SK-N-SH (cell line): ENCODE measurements around the gene CFAP210. TPM values are rescaled to one million over a fixed set of nuclear protein-coding genes. Genes with fewer than 3 reads are reported as not detected.
A peak's percentile ranks its signal among the peaks of the same experiment; 100 is the strongest.

ENCODE experiments used
- CTCF ChIA-PET: fragments of 300-600, 350-600 bp; formaldehyde crosslinking; extraction: SDS; loops from one replicate; lab custom pipeline; 2021; lab: Yijun Ruan, JAX
- POLR2A ChIA-PET: fragments of 350-600 bp; sonication (Branson Sonifier 250); formaldehyde crosslinking; extraction: SDS; loops from one replicate; lab custom pipeline; 2020; ENCODE audit warnings: antibody characterized with exemption, inconsistent platforms; lab: Yijun Ruan, JAX
- DNase-seq: peaks from one replicate; pipeline ENCODE4 v3.0.0; 2012
- H2AFZ ChIP-seq: fragments of 200-600 bp; sonication (generic); 2 replicates; pipeline ENCODE4 v1.8.1; 2016; ENCODE audit warnings: antibody characterized with exemption, mild to moderate bottlenecking, low read depth
- H3F3A ChIP-seq: fragments of 200-600 bp; sonication (generic); replicated peaks from 2 replicates; pipeline ENCODE3; 2016; ENCODE audit warnings: antibody characterized with exemption, mild to moderate bottlenecking; ENCODE audit not compliant: insufficient read depth
- H3K27ac ChIP-seq, 2 experiments: fragments of 200-500 bp in 1 of 2; fragments of 200-600 bp in 1 of 2; sonication (Bioruptor generic) in 1 of 2; sonication (generic), shearing (Covaris generic) in 1 of 2; 2 replicates each; pipeline versions ENCODE4 v1.5.1 to v1.6.1; 2014 to 2016; ENCODE audit warnings: low read depth in 2 of 2, inconsistent platforms in 1 of 2, low read length in 1 of 2, mild to moderate bottlenecking in 1 of 2, mixed read lengths in 1 of 2
- H3K27me3 ChIP-seq: fragments of 200-600 bp; sonication (generic), shearing (Covaris generic); 2 replicates; pipeline ENCODE4 v1.6.1; 2016; ENCODE audit warnings: mixed run types; ENCODE audit not compliant: insufficient read depth
- H3K36me3 ChIP-seq, 2 experiments: fragments of 200-500 bp in 1 of 2; fragments of 200-600 bp in 1 of 2; sonication (Bioruptor generic) in 1 of 2; sonication (generic) in 1 of 2; replicated peaks in 1 of 2; 2 replicates each; pipeline versions ENCODE3 to v1.5.1; 2014 to 2016; ENCODE audit warnings: low read length in 1 of 2, mild to moderate bottlenecking in 1 of 2; ENCODE audit not compliant: insufficient read depth in 2 of 2, control insufficient read depth in 1 of 2
- H3K4me1 ChIP-seq, 2 experiments: fragments of 200-500 bp in 1 of 2; fragments of 200-600 bp in 1 of 2; sonication (Bioruptor generic) in 1 of 2; sonication (generic), shearing (Covaris generic) in 1 of 2; 2 replicates each; pipeline versions ENCODE4 v1.5.1 to v1.6.1; 2014 to 2016; ENCODE audit warnings: low read depth in 1 of 2, low read length in 1 of 2, mixed run types in 1 of 2; ENCODE audit not compliant: insufficient read depth in 2 of 2, control insufficient read depth in 1 of 2
- H3K4me2 ChIP-seq: fragments of 200-600 bp; sonication (generic), shearing (Covaris generic); 2 replicates; pipeline ENCODE4 v1.6.1; 2017; ENCODE audit warnings: mixed run types
- H3K4me3 ChIP-seq, 2 experiments: fragments of 200-500 bp in 1 of 2; fragments of 200-600 bp in 1 of 2; sonication (Bioruptor generic) in 1 of 2; sonication (generic), shearing (Covaris generic) in 1 of 2; 2 replicates each; pipeline versions ENCODE4 v1.5.1 to v1.8.1; 2014 to 2016; ENCODE audit warnings: low read depth in 2 of 2, inconsistent platforms in 1 of 2, low read length in 1 of 2, mild to moderate bottlenecking in 1 of 2, mixed read lengths in 1 of 2, moderate library complexity in 1 of 2
- H3K79me2 ChIP-seq: fragments of 200-600 bp; sonication (generic); 2 replicates; pipeline ENCODE4 v1.8.1; 2017; ENCODE audit warnings: mild to moderate bottlenecking; ENCODE audit not compliant: insufficient read depth
- H3K9ac ChIP-seq: fragments of 200-600 bp; sonication (generic); 2 replicates; pipeline ENCODE4 v1.6.1; 2017; ENCODE audit warnings: mixed run types
- H3K9me2 ChIP-seq: fragments of 200-600 bp; sonication (generic); 2 replicates; pipeline ENCODE4 v1.6.1; 2017; ENCODE audit warnings: mixed run types
- H3K9me3 ChIP-seq: fragments of 200-600 bp; sonication (generic); 2 replicates; pipeline ENCODE4 v1.6.1; 2017; ENCODE audit warnings: mixed run types, mild to moderate bottlenecking, moderate library complexity
- H4K20me1 ChIP-seq: fragments of 200-600 bp; sonication (generic); 2 replicates; pipeline ENCODE4 v1.6.1; 2017; ENCODE audit warnings: mild to moderate bottlenecking, mixed run types; ENCODE audit not compliant: insufficient read depth
- CHD2 ChIP-seq: fragments of 150-350 bp; IDR thresholded peaks from 2 replicates; pipeline ENCODE4 v1.6.1; 2018; ENCODE audit warnings: low read length; ENCODE audit not compliant: partially characterized antibody
- EP300 ChIP-seq, 2 experiments: IDR thresholded peaks; 2 replicates each; pipeline versions ENCODE4 v1.4.0 to v1.6.1; 2012; ENCODE audit warnings: borderline replicate concordance in 1 of 2, low read depth in 1 of 2, low read length in 1 of 2
- EZH2phosphoT487 ChIP-seq: fragments of 200-600 bp; sonication (generic); IDR thresholded peaks from 2 replicates; pipeline ENCODE4 v1.6.1; 2017; ENCODE audit warnings: low read depth, mixed run types, mild to moderate bottlenecking, antibody characterized with exemption, moderate library complexity, borderline replicate concordance
- FOXJ3 ChIP-seq: sonication (generic); formaldehyde crosslinking; IDR thresholded peaks from 2 replicates; pipeline ENCODE4 v1.5.1; 2020; ENCODE audit warnings: mild to moderate bottlenecking, missing genetic modification reagents
- GABPA ChIP-seq: IDR thresholded peaks from 2 replicates; pipeline ENCODE4 v1.4.0; 2012; ENCODE audit warnings: low read depth, mild to moderate bottlenecking
- GATA2 ChIP-seq: sonication (generic); formaldehyde crosslinking; IDR thresholded peaks from 2 replicates; pipeline ENCODE4 v1.5.0; 2020; ENCODE audit warnings: mild to moderate bottlenecking, missing genetic modification reagents
- JUND ChIP-seq: IDR thresholded peaks from 2 replicates; pipeline ENCODE4 v1.4.0; 2012
- MAX ChIP-seq: IDR thresholded peaks from 2 replicates; pipeline ENCODE4 v1.4.0; 2012; ENCODE audit warnings: low read depth
- MEF2A ChIP-seq: IDR thresholded peaks from 2 replicates; pipeline ENCODE4 v1.4.0; 2012; ENCODE audit warnings: low read depth, borderline replicate concordance
- MXI1 ChIP-seq: IDR thresholded peaks from 2 replicates; pipeline ENCODE4 v1.6.1; 2012; ENCODE audit warnings: mild to moderate bottlenecking, low read depth, low read length, improper control_type of control experiment
- NFIC ChIP-seq: IDR thresholded peaks from 2 replicates; pipeline ENCODE4 v1.4.0; 2012; ENCODE audit warnings: borderline replicate concordance
- NRF1 ChIP-seq: IDR thresholded peaks from 2 replicates; pipeline ENCODE4 v1.6.1; 2012; ENCODE audit warnings: low read depth, mild to moderate bottlenecking, low read length
- RFX5 ChIP-seq: IDR thresholded peaks from 2 replicates; pipeline ENCODE4 v1.6.1; 2012; ENCODE audit warnings: mild to moderate bottlenecking, improper control_type of control experiment, low read length
- RXRA ChIP-seq: IDR thresholded peaks from 2 replicates; pipeline ENCODE4 v1.4.0; 2012; ENCODE audit warnings: low read depth, mild to moderate bottlenecking, borderline replicate concordance
- SIN3A ChIP-seq: IDR thresholded peaks from 2 replicates; pipeline ENCODE4 v1.6.1; 2012; ENCODE audit warnings: low read depth, mild to moderate bottlenecking, low read length, moderate library complexity, borderline replicate concordance
- SMC3 ChIP-seq: IDR thresholded peaks from 2 replicates; pipeline ENCODE4 v1.6.1; 2012; ENCODE audit warnings: low read depth, low read length, improper control_type of control experiment
- TAF1 ChIP-seq: IDR thresholded peaks from 2 replicates; pipeline ENCODE4 v1.6.1; 2012; ENCODE audit warnings: low read depth, mild to moderate bottlenecking, low read length, moderate library complexity, borderline replicate concordance
- TEAD4 ChIP-seq: IDR thresholded peaks from 2 replicates; pipeline ENCODE4 v1.4.0; 2012; ENCODE audit warnings: mild to moderate bottlenecking, borderline replicate concordance; ENCODE audit not compliant: insufficient read depth
- USF1 ChIP-seq: IDR thresholded peaks from 2 replicates; pipeline ENCODE4 v1.4.0; 2012; ENCODE audit warnings: low read depth, borderline replicate concordance
- WGBS: methylation state at CpG from one replicate; pipeline ENCODE4 v1.1.6; 2017; ENCODE audit warnings: low lambda C conversion rate; 5-methylcytosine and 5-hydroxymethylcytosine counted together
- polyA plus RNA-seq, 3 experiments: library from polyadenylated mRNA; depleted of rRNA; stranded (reverse); fragments of >200 nt; gene quantifications; 2 replicates each; pipeline ENCODE4 v1.2.3, GENCODE V29; 2012
- TF ChIP-seq, protein P1 (sequence below): IDR thresholded peaks from 2 replicates; pipeline ENCODE4 v1.4.0; 2012; ENCODE audit warnings: low read depth, borderline replicate concordance
- TF ChIP-seq, protein P2 (sequence below): fragments of 200-600 bp; sonication (generic); IDR thresholded peaks from 2 replicates; pipeline ENCODE4 v1.6.1; 2017; ENCODE audit warnings: antibody characterized with exemption, mild to moderate bottlenecking, moderate library complexity
- TF ChIP-seq, protein P3 (sequence below): IDR thresholded peaks from 2 replicates; pipeline ENCODE4 v1.6.1; 2012; ENCODE audit warnings: mild to moderate bottlenecking, low read depth, low read length, moderate library complexity

The CFAP210 gene
- polyA plus RNA-seq, 1 of the 3 experiments (the other 2 are of a cell fraction) = 0.03 TPM

- Histone ChIP-seq H4K20me1 (no peaks in the 10 kb centered on the region), H3K9me3 (no peaks in the 10 kb centered on the region), H3K4me1 (peaks cover 16 to 54% of the 10 kb centered on the region in 2 experiments; a peak in 2 of 4 replicates), H3K9me2 (no peaks in the 10 kb centered on the region), H3K4me2 (no peak overlapping the region), H3K79me2 (no peaks in the 10 kb centered on the region), H3K9ac (no peak overlapping the region), H3K4me3 (peak overlapping the region in 1 of 2 experiments; percentile 50; a peak in 1 of 4 replicates), H3F3A (no peaks in the 10 kb centered on the region), H3K27ac (peak overlapping the region in 1 of 2 experiments; percentile 100; a peak in 2 of 4 replicates), H3K27me3 (no peaks in the 10 kb centered on the region), H3K36me3 (no peaks in the 10 kb centered on the region), H2AFZ (peak overlapping the region; percentile 57; the same call in 1 of the 2 replicates)
- ChIA-PET CTCF (interaction anchor here (0.9 to 3.8 kb wide), 4 partner anchors 18 to 107 kb away, joined by 4 to 20 read pairs (median 8); partner anchors contain the start of genes CFAP210, METTL5 and PHOSPHO2), POLR2A (interaction anchor here (1.1 to 4.8 kb wide), 7 partner anchors 10 to 237 kb away, joined by 3 to 50 read pairs (median 6); partner anchors contain the start of genes BBS5, CFAP210, KLHL23 and PHOSPHO2)
- WGBS = 50% methylated on average over 12 of the region's 12 CpGs
- peak; percentile 46 for DNase-seq
- TF ChIP-seq FOXJ3 (CRISPR knock-in tag) (peak; percentile 60), RXRA (no peak), SIN3A (no peak), TAF1 (no peak), NRF1 (no peak), RFX5 (no peak), NFIC (peak; percentile 61), GABPA (no peak), USF1 (no peak), TEAD4 (no peak), SMC3 (no peak), MEF2A (no peak), EP300 (IDR thresholded peaks at IDR 0.05; ENCODE audit: borderline replicate concordance in 1 of 2, low read depth in 1 of 2, low read length in 1 of 2) (peak in 1 of 2 experiments; percentile 88; a peak in 2 of 4 replicates), GATA2 (CRISPR knock-in tag) (peak; percentile 57; the same call in 1 of the 2 replicates), JUND (no peak), EZH2phosphoT487 (no peak), MXI1 (peak; percentile 64; the same call in 1 of the 2 replicates), CHD2 (peak; percentile 76), MAX (no peak)
- TF ChIP-seq, protein P1, sequence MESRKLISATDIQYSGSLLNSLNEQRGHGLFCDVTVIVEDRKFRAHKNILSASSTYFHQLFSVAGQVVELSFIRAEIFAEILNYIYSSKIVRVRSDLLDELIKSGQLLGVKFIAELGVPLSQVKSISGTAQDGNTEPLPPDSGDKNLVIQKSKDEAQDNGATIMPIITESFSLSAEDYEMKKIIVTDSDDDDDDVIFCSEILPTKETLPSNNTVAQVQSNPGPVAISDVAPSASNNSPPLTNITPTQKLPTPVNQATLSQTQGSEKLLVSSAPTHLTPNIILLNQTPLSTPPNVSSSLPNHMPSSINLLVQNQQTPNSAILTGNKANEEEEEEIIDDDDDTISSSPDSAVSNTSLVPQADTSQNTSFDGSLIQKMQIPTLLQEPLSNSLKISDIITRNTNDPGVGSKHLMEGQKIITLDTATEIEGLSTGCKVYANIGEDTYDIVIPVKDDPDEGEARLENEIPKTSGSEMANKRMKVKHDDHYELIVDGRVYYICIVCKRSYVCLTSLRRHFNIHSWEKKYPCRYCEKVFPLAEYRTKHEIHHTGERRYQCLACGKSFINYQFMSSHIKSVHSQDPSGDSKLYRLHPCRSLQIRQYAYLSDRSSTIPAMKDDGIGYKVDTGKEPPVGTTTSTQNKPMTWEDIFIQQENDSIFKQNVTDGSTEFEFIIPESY = no peak
- TF ChIP-seq, protein P2, sequence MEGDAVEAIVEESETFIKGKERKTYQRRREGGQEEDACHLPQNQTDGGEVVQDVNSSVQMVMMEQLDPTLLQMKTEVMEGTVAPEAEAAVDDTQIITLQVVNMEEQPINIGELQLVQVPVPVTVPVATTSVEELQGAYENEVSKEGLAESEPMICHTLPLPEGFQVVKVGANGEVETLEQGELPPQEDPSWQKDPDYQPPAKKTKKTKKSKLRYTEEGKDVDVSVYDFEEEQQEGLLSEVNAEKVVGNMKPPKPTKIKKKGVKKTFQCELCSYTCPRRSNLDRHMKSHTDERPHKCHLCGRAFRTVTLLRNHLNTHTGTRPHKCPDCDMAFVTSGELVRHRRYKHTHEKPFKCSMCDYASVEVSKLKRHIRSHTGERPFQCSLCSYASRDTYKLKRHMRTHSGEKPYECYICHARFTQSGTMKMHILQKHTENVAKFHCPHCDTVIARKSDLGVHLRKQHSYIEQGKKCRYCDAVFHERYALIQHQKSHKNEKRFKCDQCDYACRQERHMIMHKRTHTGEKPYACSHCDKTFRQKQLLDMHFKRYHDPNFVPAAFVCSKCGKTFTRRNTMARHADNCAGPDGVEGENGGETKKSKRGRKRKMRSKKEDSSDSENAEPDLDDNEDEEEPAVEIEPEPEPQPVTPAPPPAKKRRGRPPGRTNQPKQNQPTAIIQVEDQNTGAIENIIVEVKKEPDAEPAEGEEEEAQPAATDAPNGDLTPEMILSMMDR = no peak
- TF ChIP-seq, protein P3, sequence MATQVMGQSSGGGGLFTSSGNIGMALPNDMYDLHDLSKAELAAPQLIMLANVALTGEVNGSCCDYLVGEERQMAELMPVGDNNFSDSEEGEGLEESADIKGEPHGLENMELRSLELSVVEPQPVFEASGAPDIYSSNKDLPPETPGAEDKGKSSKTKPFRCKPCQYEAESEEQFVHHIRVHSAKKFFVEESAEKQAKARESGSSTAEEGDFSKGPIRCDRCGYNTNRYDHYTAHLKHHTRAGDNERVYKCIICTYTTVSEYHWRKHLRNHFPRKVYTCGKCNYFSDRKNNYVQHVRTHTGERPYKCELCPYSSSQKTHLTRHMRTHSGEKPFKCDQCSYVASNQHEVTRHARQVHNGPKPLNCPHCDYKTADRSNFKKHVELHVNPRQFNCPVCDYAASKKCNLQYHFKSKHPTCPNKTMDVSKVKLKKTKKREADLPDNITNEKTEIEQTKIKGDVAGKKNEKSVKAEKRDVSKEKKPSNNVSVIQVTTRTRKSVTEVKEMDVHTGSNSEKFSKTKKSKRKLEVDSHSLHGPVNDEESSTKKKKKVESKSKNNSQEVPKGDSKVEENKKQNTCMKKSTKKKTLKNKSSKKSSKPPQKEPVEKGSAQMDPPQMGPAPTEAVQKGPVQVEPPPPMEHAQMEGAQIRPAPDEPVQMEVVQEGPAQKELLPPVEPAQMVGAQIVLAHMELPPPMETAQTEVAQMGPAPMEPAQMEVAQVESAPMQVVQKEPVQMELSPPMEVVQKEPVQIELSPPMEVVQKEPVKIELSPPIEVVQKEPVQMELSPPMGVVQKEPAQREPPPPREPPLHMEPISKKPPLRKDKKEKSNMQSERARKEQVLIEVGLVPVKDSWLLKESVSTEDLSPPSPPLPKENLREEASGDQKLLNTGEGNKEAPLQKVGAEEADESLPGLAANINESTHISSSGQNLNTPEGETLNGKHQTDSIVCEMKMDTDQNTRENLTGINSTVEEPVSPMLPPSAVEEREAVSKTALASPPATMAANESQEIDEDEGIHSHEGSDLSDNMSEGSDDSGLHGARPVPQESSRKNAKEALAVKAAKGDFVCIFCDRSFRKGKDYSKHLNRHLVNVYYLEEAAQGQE = no peak
These were observed 22.9 kb upstream of the CFAP210 start for GRCh38 chr2:169716938-169717690.
